ENCODE data around the gene FSTL5.

Gene FSTL5

DNA sequence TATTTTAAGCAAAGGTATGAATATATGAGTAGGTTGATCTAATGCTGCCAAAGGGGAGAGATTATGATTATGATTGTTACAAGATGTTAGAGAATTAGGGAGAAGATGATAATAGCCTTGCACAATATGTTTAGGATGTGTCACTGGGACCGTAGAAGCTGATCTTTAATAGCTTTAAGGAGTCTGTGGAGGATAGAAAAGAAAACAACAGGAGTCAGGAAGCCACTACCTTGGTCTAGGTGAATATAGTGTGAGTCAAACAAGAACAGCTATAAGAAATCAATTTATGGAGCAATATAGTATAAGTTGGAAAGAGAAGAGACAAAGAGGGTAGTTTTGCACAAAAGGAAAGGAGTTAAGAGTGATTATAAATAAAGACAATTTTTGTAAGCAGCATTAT is 232.7 kb downstream of the FSTL5 start:
- DNase-seq, result no peak

DNA sequence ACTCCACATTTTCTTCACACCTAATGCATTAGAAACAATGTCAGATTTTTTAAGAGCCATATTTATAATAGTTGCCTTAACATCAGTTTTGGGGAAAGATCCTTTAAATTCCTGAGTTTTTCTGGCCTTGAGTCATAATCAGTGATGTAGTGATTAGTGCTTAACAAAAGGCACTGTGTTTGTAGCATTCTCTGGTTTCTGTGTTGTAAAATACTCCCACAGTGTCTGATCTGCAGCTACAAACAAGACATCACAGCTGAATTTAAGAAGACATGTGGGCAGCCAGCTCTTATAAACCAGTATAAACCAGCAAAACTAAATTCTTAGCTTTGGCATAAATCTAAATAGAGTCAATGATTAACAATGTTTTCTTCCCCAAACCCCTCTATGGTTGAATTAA is 233.8 kb downstream of the FSTL5 start:
- DNase-seq, result no peak

DNA sequence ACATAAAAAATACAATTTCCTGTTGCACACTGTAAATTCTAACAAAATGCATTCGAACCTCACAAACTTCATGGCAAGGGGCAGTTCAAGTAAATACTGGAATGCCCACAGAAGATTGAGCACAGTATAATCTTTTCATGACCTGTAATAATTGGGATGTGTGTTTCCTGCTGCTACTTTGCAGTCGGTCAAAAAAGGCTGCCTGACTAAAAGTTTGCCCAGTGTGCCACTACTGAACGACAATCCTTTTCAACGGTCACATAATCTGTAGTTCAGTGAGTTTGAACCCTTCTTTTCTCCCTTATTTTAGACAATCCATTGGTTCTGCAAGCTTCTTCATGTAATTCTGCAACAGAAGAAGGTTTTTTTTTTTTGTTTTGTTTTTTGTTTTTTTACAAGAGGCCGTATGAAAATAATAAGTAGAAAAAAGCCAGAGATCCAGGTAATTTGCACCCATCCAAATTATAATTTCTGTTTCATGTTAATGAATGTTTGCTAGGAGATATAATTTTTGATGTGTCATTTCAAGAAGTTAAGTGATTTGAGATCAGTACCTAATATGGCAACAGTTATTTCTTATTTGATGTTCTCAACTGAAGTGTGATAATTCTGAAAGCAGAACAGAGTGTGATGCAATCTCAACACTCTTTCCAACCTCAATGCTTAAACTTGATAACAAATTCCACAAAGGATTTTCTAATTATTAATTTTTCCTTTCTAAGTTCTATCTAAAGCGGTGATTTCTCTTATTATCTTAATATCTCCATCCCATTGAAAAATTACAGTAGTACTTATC is 237.6 kb downstream of the FSTL5 start:
- DNase-seq, result no peak

DNA sequence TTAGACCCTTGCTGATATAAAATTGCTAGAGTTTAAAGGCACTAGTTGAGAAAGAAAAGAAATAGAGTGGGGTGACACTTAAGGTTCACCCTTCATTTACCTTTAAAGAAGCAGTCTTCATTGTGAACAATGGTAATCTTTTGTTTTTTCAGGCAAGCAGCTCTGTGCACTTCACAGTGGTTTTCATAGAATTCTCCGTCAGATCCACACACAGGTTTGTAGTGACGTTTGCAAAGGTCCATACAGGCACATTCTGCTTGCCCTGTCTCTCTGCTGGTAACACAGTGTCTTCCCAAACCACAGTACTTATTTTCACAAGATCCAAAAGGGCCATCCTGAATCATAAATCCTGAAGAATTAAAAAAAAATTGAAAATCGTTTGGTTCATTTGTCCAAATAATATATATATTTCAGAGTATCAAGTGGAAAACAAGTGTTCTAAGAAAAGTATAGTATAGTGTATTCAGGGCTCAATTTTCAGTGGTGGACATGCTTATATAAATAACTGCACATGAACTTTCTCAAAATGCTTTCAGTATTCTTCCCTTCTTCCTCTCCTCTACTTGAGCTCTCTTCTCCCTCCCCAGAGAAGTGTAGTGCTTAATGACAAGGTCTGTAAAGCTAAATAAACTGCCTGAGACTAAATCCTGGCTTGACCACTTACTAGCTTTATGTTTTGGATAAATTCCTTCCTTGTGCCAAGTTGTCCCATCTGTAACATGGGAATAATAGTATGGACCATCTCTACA is 243.3 kb downstream of the FSTL5 start:
- no peak for DNase-seq

DNA sequence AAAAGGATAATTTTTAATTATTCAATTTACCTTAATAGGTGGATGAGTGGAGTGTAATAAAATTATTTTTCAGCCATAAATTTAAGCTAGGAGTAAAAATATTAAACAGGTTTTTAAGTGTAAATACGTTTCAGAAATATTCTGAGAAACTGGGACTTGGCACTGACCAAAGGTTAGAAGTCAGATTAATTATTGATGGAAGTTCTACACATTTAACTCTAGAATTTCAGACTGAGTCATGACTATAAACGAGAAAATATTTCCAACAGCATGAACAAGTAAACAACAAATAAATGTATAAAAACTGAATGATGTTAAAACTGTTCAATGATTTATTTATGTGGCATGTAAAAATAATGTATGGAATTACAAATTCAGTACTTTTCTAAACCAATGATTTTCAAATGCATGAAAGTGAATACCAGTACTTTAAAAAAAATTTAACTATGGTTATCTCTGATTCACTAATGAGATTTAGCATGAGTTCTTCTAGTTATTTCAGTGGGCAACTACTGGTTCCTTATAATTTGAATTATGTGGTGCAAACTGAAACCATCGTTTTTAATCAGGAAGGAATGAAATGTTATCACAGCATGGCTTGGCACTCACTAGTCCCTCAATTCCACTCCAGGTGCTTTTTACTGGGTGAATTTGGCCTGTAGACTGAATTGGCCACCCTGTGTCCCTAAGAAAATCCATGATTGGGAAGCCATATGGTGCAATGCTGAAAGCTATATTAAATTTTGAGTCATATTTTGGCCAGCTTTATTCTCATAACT is 244.2 kb downstream of the FSTL5 start:
- DNase-seq, result no peak

GRCh38 chr4:161916035-161916434 is 247.8 kb downstream of the FSTL5 start:
- no peak for DNase-seq

DNA sequence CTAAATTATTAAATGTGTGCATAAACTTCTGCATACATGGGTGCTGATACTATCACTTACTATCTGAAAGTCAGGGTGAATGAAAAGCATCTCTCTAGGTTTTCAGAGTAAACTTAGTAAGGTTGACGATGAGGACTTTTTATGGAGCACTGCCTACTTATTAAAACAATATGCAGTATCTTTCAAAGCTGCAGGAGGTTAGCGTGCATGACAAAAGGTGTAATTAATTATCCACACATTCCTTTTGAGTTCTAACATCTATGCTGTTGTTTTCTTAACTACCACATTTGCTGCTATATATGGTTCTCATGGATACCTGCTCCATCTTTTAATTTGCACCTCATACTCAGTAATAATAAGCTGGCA is 256.2 kb downstream of the FSTL5 start:
- DNase-seq, result no peak

DNA sequence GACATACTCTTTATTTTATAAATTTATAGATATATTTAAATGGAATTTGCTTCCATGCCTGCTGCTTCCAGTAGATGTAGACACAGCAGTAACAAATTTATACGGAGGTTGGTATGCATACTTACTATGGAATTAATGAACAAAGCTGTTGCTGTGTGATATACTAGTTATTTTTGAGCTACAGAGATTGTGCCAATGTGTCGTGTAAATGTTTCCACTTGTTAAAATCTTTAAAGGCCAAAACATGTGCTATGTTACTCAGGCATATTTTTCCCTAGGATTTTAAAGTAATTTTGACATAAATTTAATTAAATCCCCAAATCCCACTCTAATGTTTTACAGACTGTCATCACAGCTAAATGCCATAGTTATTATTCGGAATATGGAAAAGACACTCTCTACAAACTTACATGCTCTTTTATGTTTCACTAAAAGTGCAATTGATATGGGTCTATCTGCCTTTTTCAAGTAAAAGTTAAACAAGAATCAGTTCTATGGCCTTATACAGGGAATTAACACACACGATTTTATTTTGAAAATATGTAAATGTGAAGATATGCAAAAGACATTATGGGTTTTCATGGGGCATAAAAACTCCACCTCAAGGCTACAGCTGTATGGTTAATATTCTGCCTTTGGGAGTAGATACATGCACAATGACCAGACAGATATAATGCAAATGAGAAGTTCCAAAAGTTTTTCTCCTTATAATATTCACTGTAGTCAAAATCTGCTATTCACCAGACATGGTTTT is 256.8 kb downstream of the FSTL5 start:
- no peak for DNase-seq

GRCh38 chr4:161900110-161900509 is 263.7 kb downstream of the FSTL5 start:
- no peak for DNase-seq

- no peak for DNase-seq
Measured at GRCh38 chr4:161894493-161895167, 269.2 kb downstream of the FSTL5 start.

DNA sequence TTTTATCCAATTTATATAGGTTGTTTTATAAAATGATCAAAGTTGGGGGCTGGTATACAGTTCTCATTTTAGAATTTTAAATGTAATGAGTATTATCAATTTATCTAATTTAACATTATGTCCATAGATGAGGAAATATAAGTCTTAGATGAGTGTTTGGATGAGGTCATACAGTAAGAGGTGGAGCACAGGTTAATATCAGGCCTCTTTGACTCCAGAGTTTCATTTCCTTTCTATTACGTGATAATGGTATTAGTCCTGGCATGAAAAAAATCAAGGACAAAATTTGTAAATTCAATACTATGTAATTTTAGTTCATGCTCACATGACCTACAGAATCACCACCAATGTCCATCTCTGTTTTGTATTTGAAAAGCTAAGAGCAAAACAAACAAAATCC is 269.8 kb downstream of the FSTL5 start:
- DNase-seq, result no peak

DNA sequence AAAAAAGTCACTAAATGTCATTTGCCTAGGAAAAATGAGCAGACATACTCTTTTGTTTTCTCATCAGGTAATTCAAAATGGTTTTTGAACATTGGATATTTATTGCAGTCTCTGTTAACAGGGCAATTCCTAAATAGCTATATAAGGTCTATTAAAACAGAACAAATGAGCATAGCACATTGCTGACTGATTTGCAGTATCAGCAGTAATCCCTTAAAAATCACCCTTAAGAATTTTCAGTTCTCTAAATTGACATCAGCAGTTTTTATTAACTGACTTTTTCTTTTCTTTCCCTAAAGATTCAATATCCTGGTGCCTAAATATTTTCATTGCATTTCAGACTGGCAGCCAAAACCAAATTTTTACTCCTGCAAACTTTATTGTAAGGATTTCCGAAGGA is 270.2 kb downstream of the FSTL5 start:
- no peak for DNase-seq

DNA sequence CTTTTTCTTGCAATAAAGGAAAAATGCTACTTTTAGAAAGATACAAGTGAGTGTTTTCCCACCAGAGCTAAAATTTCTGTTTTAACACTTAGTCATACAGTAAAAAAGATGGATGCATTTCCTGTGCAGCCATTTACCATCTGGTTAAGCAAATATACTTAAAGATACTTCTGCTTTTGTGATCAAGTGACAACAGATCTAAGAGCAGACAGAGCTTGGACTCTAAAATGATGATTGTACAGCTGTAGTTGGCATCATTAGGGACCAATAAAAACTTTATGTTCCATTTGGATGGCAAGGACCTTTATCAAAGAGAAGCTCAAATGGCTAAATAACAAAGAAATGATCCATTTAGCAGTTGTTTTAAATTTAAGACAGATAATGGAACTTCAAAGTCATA is 270.8 kb downstream of the FSTL5 start:
- no peak for DNase-seq

DNA sequence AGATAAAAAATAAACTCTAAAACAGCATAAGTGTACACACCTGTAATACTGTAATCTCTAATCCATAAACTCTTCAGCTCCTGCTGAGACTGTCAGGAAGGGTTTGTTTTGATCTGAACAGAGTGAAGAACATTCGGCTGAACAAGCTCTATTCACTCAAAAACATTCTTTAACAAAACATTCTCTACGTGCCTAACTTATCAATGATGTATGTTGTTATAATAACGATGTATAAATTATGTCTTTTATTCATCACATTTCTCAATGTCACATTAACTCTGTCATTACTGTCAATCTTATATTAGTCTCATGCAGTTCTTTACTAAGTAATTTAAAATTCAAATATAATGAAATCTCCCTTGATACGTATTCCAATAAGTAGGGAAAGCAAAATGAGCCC is 280.6 kb downstream of the FSTL5 start:
- DNase-seq, result no peak

DNA sequence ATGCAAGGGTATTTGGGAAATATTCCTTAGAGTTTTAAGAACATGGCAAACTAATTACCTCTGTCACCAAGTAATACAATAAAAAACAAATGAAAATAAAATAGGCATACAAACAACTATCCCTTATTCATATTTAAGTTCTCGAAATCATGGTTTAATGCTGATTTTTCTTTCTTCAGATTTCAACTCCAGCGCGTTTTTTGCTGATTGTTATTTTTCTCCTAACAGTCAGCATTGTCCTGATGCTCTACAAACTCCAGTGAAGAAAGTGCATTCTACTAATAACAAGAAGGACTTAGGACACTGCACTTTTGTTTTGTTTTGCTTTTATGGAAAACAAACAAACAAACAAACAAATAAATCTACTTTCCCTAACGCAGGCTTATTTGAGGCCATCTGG is 282.4 kb downstream of the FSTL5 start:
- no peak for DNase-seq

- no peak for DNase-seq
Measured at GRCh38 chr4:161869511-161869910, 294.3 kb downstream of the FSTL5 start.

- DNase-seq, result no peak
Measured at GRCh38 chr4:161856711-161857326, 307.0 kb downstream of the FSTL5 start.

- DNase-seq, result no peak
Measured at GRCh38 chr4:161850631-161851030, 313.2 kb downstream of the FSTL5 start.

DNA sequence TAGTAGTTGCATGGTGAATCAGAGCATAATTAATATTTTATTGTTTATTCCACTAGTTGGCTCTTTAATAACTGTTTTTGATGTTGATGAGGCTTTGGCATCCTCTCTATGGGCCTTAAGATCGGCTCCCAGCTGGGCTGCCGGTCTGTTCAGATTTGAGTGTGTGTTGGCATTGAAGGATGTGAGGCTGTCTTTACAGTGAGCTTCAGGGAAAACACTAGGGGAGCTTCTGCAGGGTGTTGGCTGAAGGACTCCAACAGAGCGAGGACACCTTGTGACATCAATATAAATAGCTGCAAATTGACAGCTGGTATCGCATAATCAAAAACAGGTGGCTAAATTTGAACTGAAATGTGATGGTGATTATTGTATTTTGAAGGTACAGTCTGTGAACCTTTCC is 322.0 kb downstream of the FSTL5 start:
- DNase-seq, result no peak

GRCh38 chr4:161829591-161829990 is 334.2 kb downstream of the FSTL5 start:
- DNase-seq, result no peak

- no peak for DNase-seq
Measured at GRCh38 chr4:161828061-161828460, 335.7 kb downstream of the FSTL5 start.

DNA sequence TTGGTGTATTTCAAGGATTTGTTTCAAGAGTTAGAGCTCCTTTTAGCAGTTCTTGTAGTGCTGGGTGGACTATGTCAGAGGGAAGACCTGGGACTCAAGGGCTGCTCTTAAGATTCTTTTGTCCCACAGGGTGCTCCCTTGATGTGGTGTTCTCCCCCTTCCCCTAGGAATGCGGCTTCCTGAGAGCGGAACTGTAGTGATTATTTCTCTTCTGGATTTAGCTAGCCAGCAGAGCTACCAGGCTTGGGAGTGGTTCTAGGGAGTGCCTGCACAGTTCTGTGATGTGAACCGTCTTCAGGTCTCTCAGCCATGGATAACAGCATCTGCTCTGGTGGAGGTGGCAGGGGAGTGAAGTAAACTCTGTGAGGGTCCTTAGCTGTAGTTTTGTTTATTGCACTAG is 336.8 kb downstream of the FSTL5 start:
- DNase-seq, result no peak
